GM06990 (cell line): Measurements from ENCODE around the gene NHSL2.

ENCODE experiments used
- DNase-seq: peaks from one replicate; pipeline ENCODE4 v3.0.0-alpha.2; 2011; ENCODE audit not compliant: insufficient read length; ENCODE audit errors: extremely low read depth
- H3K27me3 ChIP-seq: replicated peaks from 2 replicates; pipeline ENCODE4 v1.6.0; 2011; ENCODE audit warnings: low read length; ENCODE audit not compliant: control insufficient read depth, insufficient read depth
- H3K36me3 ChIP-seq: 2 replicates; pipeline ENCODE4 v1.5.1; 2011; ENCODE audit warnings: low read length; ENCODE audit not compliant: control insufficient read depth, insufficient read depth
- H3K4me3 ChIP-seq: replicated peaks from 2 replicates; pipeline ENCODE4 v1.5.1; 2011; ENCODE audit warnings: low read depth, mild to moderate bottlenecking, control low read depth, low read length
- TF ChIP-seq, protein P1 (sequence below): IDR thresholded peaks from 2 replicates; pipeline ENCODE4 v1.5.1; 2011; ENCODE audit warnings: low read length, control low read depth, mild to moderate bottlenecking, inconsistent platforms; ENCODE audit not compliant: insufficient read depth, poor library complexity, severe bottlenecking

The NHSL2 gene

DNA sequence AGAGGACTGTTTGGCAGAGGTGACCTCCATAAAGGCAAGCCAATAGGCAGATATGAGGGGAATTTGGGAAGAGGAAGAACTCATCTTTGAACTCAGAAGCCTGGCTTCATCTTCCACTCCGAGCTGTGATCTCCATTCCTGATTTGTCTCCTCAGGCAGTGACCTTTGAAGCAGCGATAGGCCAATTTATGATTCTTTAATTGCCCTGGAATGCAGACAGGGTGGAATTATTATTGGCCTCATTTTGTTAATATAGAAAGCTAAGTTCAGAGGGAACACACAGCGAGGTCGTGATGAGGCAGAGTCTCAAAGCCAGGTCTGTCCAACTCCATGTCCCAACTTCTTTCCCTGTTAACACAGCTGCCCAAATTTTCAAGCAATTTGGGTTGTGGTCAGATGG, 204.2 kb downstream of the NHSL2 start:
- no peak for DNase-seq
- Histone ChIP-seq H3K27me3 (no peaks in the 10 kb centered on the region), H3K36me3 (no peaks in the 10 kb centered on the region), H3K4me3 (no peak overlapping the region)
- TF ChIP-seq, protein P1, sequence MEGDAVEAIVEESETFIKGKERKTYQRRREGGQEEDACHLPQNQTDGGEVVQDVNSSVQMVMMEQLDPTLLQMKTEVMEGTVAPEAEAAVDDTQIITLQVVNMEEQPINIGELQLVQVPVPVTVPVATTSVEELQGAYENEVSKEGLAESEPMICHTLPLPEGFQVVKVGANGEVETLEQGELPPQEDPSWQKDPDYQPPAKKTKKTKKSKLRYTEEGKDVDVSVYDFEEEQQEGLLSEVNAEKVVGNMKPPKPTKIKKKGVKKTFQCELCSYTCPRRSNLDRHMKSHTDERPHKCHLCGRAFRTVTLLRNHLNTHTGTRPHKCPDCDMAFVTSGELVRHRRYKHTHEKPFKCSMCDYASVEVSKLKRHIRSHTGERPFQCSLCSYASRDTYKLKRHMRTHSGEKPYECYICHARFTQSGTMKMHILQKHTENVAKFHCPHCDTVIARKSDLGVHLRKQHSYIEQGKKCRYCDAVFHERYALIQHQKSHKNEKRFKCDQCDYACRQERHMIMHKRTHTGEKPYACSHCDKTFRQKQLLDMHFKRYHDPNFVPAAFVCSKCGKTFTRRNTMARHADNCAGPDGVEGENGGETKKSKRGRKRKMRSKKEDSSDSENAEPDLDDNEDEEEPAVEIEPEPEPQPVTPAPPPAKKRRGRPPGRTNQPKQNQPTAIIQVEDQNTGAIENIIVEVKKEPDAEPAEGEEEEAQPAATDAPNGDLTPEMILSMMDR, result no peak

DNA sequence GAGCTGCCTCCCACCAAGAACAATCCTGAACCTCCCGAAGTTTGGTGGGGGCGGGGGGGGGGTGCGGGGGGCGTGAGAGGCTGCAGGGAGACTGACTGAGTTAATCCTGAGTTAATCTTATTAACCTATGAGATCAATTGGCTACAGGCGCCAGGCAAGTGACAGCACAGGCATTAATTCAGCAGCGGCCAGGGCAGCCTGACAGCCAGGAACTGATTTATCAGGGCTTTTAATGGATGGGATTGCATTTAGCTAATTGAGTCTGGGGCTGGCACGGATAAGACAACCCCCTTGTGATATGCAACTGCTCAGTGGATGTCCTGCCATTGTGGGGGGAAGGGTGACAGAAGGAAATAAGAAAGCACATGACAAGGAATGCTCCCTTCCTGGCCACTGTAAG, 204.7 kb downstream of the NHSL2 start:
- H3K27me3 ChIP-seq, result no peaks in the 10 kb centered on the region
- H3K4me3 ChIP-seq, result no peak overlapping the region
- no peaks in the 10 kb centered on the region for H3K36me3 ChIP-seq
- DNase-seq, result no peak
- TF ChIP-seq, protein P1, result no peak

DNA sequence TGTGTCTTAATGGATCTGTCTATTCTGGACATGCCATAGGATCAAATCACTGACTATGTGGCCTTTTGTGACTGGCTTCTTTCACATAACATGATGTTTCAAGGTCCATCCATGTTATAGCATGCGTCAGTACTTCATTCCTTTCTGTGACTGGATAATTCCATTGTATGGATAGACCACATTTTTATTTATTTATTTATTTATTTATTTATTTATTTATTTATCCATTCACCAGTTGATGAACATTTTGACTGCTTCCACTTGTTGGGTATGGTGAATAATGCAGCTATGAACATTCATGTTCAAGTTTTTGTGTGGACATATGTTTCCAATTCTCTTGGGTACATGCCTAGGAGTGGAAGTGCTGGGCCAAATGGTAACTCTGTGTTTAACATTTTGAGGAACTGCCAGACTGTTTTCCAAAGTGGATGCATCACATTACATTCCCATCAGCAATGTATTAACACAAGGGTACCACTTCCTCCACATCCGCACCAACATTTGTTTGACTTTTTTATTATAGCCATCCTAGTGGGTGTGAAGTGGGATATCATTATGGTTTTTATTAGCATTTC, 207.1 kb downstream of the NHSL2 start:
- Histone ChIP-seq H3K4me3 (no peak overlapping the region), H3K36me3 (no peaks in the 10 kb centered on the region), H3K27me3 (no peaks in the 10 kb centered on the region)
- TF ChIP-seq, protein P1, result no peak
- DNase-seq, result no peak

DNA sequence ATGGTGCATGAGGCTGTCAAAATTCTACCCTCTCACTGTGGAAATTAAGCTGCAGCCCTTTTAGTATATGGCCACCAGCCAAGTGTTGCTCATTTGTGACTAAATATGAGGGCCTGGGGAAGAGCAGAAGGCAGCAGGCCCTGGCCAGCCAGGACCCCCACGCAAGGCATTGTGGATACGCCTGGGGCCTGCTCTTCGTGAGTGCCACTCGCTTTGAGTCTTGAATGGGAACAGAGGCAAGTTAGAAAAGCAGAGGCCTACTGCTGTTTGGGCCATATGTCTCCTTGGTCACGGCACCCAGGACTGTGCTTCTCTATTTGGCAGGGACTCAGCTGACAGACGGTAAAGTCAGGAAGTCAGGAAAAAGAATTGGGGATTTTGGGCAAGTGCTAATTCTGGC, 210.2 kb downstream of the NHSL2 start:
- H3K36me3 ChIP-seq, result no peaks in the 10 kb centered on the region
- no peaks in the 10 kb centered on the region; the same call in 1 of the 2 replicates for H3K27me3 ChIP-seq
- no peak overlapping the region for H3K4me3 ChIP-seq
- no peak for DNase-seq
- TF ChIP-seq, protein P1, result no peak

DNA sequence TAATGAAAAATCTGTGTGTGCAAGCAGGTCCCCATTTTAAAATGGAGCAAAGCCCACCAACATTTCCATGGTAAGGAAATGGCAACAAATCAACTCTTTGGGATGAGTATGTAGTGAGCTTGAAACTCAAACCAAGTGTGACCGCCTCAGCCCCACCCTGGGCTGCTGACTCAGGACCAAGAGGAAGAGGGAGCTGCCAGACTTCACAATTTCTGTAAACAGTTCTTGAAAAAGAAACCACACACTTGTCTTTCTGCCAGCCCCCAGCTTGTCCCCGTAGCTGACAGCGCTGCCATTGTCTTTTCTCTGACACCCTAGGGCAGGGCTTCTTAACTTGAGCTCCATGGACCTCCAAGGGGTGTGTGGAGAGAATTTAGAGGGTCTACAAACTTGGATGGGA, 210.7 kb downstream of the NHSL2 start:
- TF ChIP-seq, protein P1, result no peak
- no peak for DNase-seq
- Histone ChIP-seq H3K27me3 (no peaks in the 10 kb centered on the region; the same call in 1 of the 2 replicates), H3K36me3 (no peaks in the 10 kb centered on the region), H3K4me3 (no peak overlapping the region)

DNA sequence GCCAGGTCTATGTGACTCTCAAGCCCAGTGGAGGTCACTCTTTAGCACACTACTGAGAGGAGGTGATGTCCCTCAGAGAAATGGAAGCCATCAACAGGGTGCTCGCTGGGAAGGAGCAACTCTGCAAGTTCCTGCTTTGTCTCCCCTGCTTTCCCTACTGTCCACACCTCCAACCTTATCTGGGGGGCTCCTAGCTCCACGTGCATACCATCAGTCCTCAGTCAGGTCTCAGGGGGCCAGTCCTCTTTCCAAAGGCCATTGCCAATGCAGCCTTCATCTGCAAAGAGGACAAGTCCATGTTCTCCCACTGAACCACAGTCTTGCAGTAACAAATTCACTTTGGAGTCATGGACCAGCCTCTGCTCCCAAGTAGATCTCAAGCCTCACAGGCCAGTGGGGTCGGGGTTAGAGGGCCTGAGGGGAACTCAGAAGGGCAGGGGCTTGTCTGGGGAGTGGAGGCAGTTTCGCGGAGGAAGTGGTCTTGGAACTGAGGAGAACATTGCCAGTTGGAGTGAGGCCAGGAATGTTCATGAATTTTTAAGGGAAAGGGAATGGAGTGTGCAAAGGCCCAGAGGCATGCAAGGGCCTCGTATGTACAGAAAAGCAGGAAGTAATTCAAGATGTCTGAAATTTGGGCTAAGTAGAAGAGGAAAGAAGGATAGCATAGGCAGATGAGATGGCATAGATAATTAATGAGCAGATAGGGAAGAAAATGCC, 212.1 kb downstream of the NHSL2 start:
- Histone ChIP-seq H3K36me3 (no peaks in the 10 kb centered on the region), H3K27me3 (no peaks in the 10 kb centered on the region; the same call in 1 of the 2 replicates), H3K4me3 (no peak overlapping the region)
- TF ChIP-seq, protein P1, result no peak
- DNase-seq, result no peak
